ENCODE measurements around the gene NMUR2. TPM values are rescaled to one million over a fixed set of nuclear protein-coding genes. Genes with fewer than 3 reads are reported as not detected.

NMUR2 gene
- total RNA-seq, 4 donors from 2014 or later: not detected

GRCh38 chr5:152358861-152359568, 46.1 kb downstream of the NMUR2 start:
- in situ Hi-C loops (cut with MboI; ENCODE audit: low sequenced_read_pairs in 4 of 4): no loop called here

GRCh38 chr5:152356506-152356905, 48.6 kb downstream of the NMUR2 start:
- intact Hi-C loops (cut with DNase I; ENCODE audit: low total_unique reads): no loop called here
- no peak for ATAC-seq
- in situ Hi-C loops (cut with MboI; ENCODE audit: low sequenced_read_pairs in 4 of 4): no loop called here

More at GRCh38 chr5:152358861-152359568, 46.1 kb downstream of the NMUR2 start:
- DNase-seq (no peak), ATAC-seq (no peak)
- intact Hi-C loops (cut with DNase I; ENCODE audit: low total_unique reads): no loop called here
- TF ChIP-seq CTCF (IDR thresholded peaks at IDR 0.05 in 4 of 5, conservative IDR thresholded peaks at IDR 0.05 in 1 of 5) (no peak), POLR2A (IDR thresholded peaks at IDR 0.05) (no peak)
- no peaks in the 10 kb centered on the region for H3K27me3 ChIP-seq
- no peaks in the 10 kb centered on the region for H3K36me3 ChIP-seq
- H3K27ac ChIP-seq: no peak overlapping the region
- H3K9me3 ChIP-seq: no peaks in the 10 kb centered on the region
- no peak overlapping the region for H3K4me3 ChIP-seq
- H3K4me1 ChIP-seq: no peaks in the 10 kb centered on the region

GRCh38 chr5:152355061-152355460, 50.0 kb downstream of the NMUR2 start:
- Histone ChIP-seq H3K9me3 (no peaks in the 10 kb centered on the region), H3K36me3 (no peaks in the 10 kb centered on the region), H3K4me1 (no peaks in the 10 kb centered on the region), H3K27me3 (no peaks in the 10 kb centered on the region), H3K27ac (no peak overlapping the region), H3K4me3 (no peak overlapping the region)
- intact Hi-C loops (cut with DNase I; ENCODE audit: low total_unique reads) (no loop called here), in situ Hi-C loops (cut with MboI; ENCODE audit: low sequenced_read_pairs in 4 of 4) (no loop called here)
- no peak for DNase-seq
- ATAC-seq: no peak
- TF ChIP-seq POLR2A (IDR thresholded peaks at IDR 0.05) (no peak), CTCF (IDR thresholded peaks at IDR 0.05 in 4 of 5, conservative IDR thresholded peaks at IDR 0.05 in 1 of 5) (no peak)

More at GRCh38 chr5:152356506-152356905, 48.6 kb downstream of the NMUR2 start:
- no peak overlapping the region for H3K27ac ChIP-seq
- no peaks in the 10 kb centered on the region for H3K27me3 ChIP-seq
- H3K36me3 ChIP-seq: no peaks in the 10 kb centered on the region
- no peaks in the 10 kb centered on the region for H3K4me1 ChIP-seq
- no peak overlapping the region for H3K4me3 ChIP-seq
- DNase-seq: no peak
- TF ChIP-seq CTCF (IDR thresholded peaks at IDR 0.05 in 4 of 5, conservative IDR thresholded peaks at IDR 0.05 in 1 of 5): no peak
- no peak for TF ChIP-seq POLR2A (IDR thresholded peaks at IDR 0.05)
- H3K9me3 ChIP-seq: no peaks in the 10 kb centered on the region

- Histone ChIP-seq H3K27me3 (no peaks in the 10 kb centered on the region), H3K27ac (no peak overlapping the region), H3K4me3 (no peak overlapping the region), H3K36me3 (no peaks in the 10 kb centered on the region), H3K9me3 (no peaks in the 10 kb centered on the region), H3K4me1 (no peaks in the 10 kb centered on the region)
- DNase-seq: no peak
- TF ChIP-seq POLR2A (IDR thresholded peaks at IDR 0.05): no peak
- TF ChIP-seq CTCF (IDR thresholded peaks at IDR 0.05 in 4 of 5, conservative IDR thresholded peaks at IDR 0.05 in 1 of 5): no peak
- intact Hi-C loops (cut with DNase I; ENCODE audit: low total_unique reads) (no loop called here), in situ Hi-C loops (cut with MboI; ENCODE audit: low sequenced_read_pairs in 4 of 4) (no loop called here)
- no peak for ATAC-seq
These were observed 52.1 kb downstream of the NMUR2 start for GRCh38 chr5:152353001-152353400.

Data from gastrocnemius medialis (tissue), 4 donors.